Tibial artery (tissue), 4 donors: ENCODE measurements around the gene IL17B.

Experiments used
- DNase-seq, 2 donors: peaks; one replicate each; pipeline ENCODE4 v3.0.0-alpha.2; 2019
- H3K27ac ChIP-seq, 2 donors: fragments of 200-600 bp; sonication (generic) in 1 of 2; 1 replicate in 1 of 2; 2 replicates in 1 of 2; pipeline ENCODE4 v1.5.1; 2018 to 2019; ENCODE audit warnings: mild to moderate bottlenecking in 1 of 2
- H3K27me3 ChIP-seq, 2 donors: fragments of 200-600 bp; sonication (generic) in 1 of 2; one replicate each; pipeline versions ENCODE4 v1.5.1 to v1.6.0; 2016 to 2019
- H3K36me3 ChIP-seq, 3 donors: fragments of 200-600 bp; sonication (generic) in 2 of 3; one replicate each; pipeline ENCODE4 v1.5.1; 2016 to 2019; ENCODE audit warnings: mild to moderate bottlenecking in 2 of 3
- H3K4me1 ChIP-seq, 4 donors: fragments of 200-600 bp; sonication (generic) in 2 of 4; 1 replicate in 3 of 4; 2 replicates in 1 of 4; pipeline ENCODE4 v1.5.1; 2016 to 2019
- H3K4me3 ChIP-seq, 2 donors: fragments of 200-600 bp; sonication (generic) in 1 of 2; 1 replicate in 1 of 2; 2 replicates in 1 of 2; pipeline ENCODE4 v1.5.1; 2018 to 2019; ENCODE audit warnings: mild to moderate bottlenecking in 2 of 2
- H3K9me3 ChIP-seq, 3 donors: fragments of 200-600 bp; sonication (generic) in 1 of 3; one replicate each; pipeline ENCODE4 v1.5.1; 2016 to 2019
- CTCF ChIP-seq, 2 experiments: fragments of 200-600 bp in 1 of 2; fragments of 450-650 bp in 1 of 2; IDR thresholded peaks; one replicate each; pipeline ENCODE4 v1.5.1; 2017 to 2019; ENCODE audit warnings: antibody characterized with exemption in 2 of 2, mild to moderate bottlenecking in 1 of 2, moderate library complexity in 1 of 2
- intact Hi-C: fragments of 100-400 bp; cut with DNase I; formaldehyde crosslinking; loops from one replicate; pipeline ENCODE4 v1.15.0; 2023; ENCODE audit warnings: low total_unique reads

The IL17B gene

GRCh38 chr5:149413477-149414210 is 34.6 kb upstream of the IL17B start:
- Histone ChIP-seq H3K4me1 (peaks cover 0 to 66% (median 42%) of the 10 kb centered on the region in 4 donors), H3K4me3 (peak overlapping the region; percentile 66 to 94), H3K27ac (peak overlapping the region; percentile 90 to 98), H3K27me3 (no peaks in the 10 kb centered on the region), H3K36me3 (peaks cover 89 to 98% (median 96%) of the 10 kb centered on the region in 3 donors), H3K9me3 (no peaks in the 10 kb centered on the region)
- intact Hi-C loops = no loop called here
- DNase-seq = peak in 1 of 2 donors; percentile 67
- no peak for TF ChIP-seq CTCF (IDR thresholded peaks at IDR 0.05)

GRCh38 chr5:149412783-149413476 is 33.8 kb upstream of the IL17B start:
- Histone ChIP-seq H3K4me3 (peak overlapping the region; percentile 66 to 94), H3K36me3 (peaks cover 93 to 99% (median 98%) of the 10 kb centered on the region in 3 donors), H3K27ac (peak overlapping the region; percentile 90 to 98), H3K9me3 (no peaks in the 10 kb centered on the region), H3K27me3 (no peaks in the 10 kb centered on the region), H3K4me1 (peaks cover 0 to 59% (median 39%) of the 10 kb centered on the region in 4 donors)
- TF ChIP-seq CTCF (IDR thresholded peaks at IDR 0.05) = no peak
- peak; percentile 55 to 87 for DNase-seq
- intact Hi-C loops = no loop called here

GRCh38 chr5:149411738-149412519 is 32.8 kb upstream of the IL17B start:
- H3K36me3 ChIP-seq = peaks cover 94 to 96% (median 96%) of the 10 kb centered on the region in 3 donors
- H3K27ac ChIP-seq = peak overlapping the region; percentile 90 to 98
- DNase-seq = peak in 1 of 2 donors; percentile 65

GRCh38 chr5:149410721-149411432 is 31.8 kb upstream of the IL17B start:
- no peaks in the 10 kb centered on the region for H3K9me3 ChIP-seq
- peak overlapping the region; percentile 66 to 94 for H3K4me3 ChIP-seq
- H3K36me3 ChIP-seq = peaks cover 85 to 87% (median 86%) of the 10 kb centered on the region in 3 donors
- peak in 1 of 2 donors; percentile 75 for DNase-seq
- TF ChIP-seq CTCF (IDR thresholded peaks at IDR 0.05) = no peak
- peak overlapping the region; percentile 90 to 98 for H3K27ac ChIP-seq
- intact Hi-C loops = no loop called here
- H3K27me3 ChIP-seq = no peaks in the 10 kb centered on the region
- peaks cover 0 to 42% (median 25%) of the 10 kb centered on the region in 4 donors for H3K4me1 ChIP-seq

More at GRCh38 chr5:149411738-149412519, 32.8 kb upstream of the IL17B start:
- intact Hi-C loops = no loop called here
- TF ChIP-seq CTCF (IDR thresholded peaks at IDR 0.05) = no peak
- H3K4me1 ChIP-seq = peaks cover 0 to 49% (median 30%) of the 10 kb centered on the region in 4 donors
- H3K4me3 ChIP-seq = peak overlapping the region; percentile 66 to 94
- no peaks in the 10 kb centered on the region for H3K27me3 ChIP-seq
- no peaks in the 10 kb centered on the region for H3K9me3 ChIP-seq

GRCh38 chr5:149410071-149410470 is 31.0 kb upstream of the IL17B start:
- H3K36me3 ChIP-seq = peaks cover 77 to 79% (median 78%) of the 10 kb centered on the region in 3 donors
- H3K4me1 ChIP-seq = peaks cover 0 to 42% (median 25%) of the 10 kb centered on the region in 4 donors
- peak in 1 of 2 donors; percentile 60 for DNase-seq
- no peaks in the 10 kb centered on the region for H3K9me3 ChIP-seq
- no peaks in the 10 kb centered on the region for H3K27me3 ChIP-seq
- intact Hi-C loops = no loop called here
- peak overlapping the region; percentile 66 to 94 for H3K4me3 ChIP-seq
- no peak for TF ChIP-seq CTCF (IDR thresholded peaks at IDR 0.05)
- peak overlapping the region; percentile 90 to 98 for H3K27ac ChIP-seq
